Measurements from ENCODE around the gene WNK2. TPM values are rescaled to one million over a fixed set of nuclear protein-coding genes. Genes with fewer than 3 reads are reported as not detected.
"Not testable (repeated sequence)": the region's sequence is repeated elsewhere in the genome, so short reads cannot be mapped to it uniquely, and the experiment has no call there.

WNK2 gene
- total RNA-seq, 2 experiments from 2014 or later, result not detected

DNA sequence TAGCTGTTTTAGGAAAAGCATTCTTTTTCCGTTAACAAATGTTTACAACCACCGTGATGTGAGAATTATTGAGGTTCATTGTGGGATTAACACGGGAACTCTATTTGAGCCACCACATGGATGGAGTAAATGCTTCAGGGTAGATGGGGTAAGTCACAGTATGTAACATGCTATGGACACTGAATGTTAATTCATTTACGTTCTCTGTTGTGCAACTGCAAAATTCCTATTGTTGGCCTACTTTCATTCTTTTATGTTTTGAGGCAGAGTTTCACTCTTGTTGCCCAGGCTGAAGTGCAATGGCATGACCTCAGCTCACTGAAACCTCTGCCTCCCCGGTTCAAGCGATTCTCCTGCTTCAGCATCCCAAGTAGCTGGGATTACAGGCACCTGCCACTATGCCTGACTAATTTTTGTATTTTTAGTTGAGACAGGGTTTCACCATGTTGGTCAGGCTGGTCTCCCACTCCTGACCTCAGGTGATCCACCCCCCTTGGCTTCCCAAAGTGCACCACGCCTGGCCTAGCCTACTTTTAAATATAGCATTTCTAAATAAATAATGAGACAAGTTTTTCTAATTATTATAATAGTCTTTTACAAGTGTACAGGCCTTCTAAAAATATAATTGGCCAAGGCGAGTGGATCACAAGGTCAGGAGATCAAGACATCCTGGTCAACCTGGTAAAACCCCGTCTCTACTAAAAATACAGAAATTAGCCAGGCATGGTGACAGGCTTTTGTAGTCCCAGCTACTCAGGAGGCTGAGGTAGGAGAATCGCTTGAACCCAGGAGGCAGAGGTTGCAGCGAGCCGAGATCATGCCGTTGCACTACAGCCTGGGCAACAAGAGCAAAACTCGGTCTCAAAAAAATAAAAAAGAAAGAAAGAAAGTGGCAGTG lies 169.7 kb downstream of the WNK2 start:
- H3K27ac Mint-ChIP-seq; H3K36me3 Mint-ChIP-seq (ENCODE audit: low read depth); H3K27me3 Mint-ChIP-seq; H3K4me3 Mint-ChIP-seq; H3K9me3 Mint-ChIP-seq; DNase-seq; POLR2A ChIA-PET; CTCF ChIA-PET: not testable (repeated sequence)
- peaks cover 13% of the 10 kb centered on the region for H3K4me1 Mint-ChIP-seq

DNA sequence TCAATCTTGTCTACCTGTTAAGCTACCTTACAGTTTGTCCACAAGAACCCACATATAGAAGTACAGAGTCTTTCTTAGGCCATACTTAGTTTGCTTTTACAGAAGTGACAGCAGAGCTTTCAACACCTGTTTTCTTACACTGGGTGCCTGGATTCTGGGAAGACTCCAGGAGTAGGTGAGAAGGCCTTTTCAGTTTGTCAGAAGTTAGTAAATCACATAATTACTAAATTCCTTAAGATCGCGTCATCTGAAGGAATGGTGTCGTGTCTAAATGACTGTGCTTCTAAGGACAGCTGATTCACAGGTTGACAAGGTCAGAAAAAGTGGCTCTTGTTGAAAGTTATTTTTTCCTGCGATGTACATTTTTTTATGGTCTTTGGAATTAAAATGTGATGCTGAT lies 170.5 kb downstream of the WNK2 start:
- CTCF ChIA-PET, result no interaction called here
- Mint-ChIP-seq H3K36me3 (ENCODE audit: low read depth) (no peaks in the 10 kb centered on the region), H3K4me3 (no peak overlapping the region), H3K9me3 (no peaks in the 10 kb centered on the region), H3K27ac (no peak overlapping the region), H3K4me1 (peaks cover 13% of the 10 kb centered on the region), H3K27me3 (no peaks in the 10 kb centered on the region)
- DNase-seq, result no peak
- POLR2A ChIA-PET, result no interaction called here

DNA sequence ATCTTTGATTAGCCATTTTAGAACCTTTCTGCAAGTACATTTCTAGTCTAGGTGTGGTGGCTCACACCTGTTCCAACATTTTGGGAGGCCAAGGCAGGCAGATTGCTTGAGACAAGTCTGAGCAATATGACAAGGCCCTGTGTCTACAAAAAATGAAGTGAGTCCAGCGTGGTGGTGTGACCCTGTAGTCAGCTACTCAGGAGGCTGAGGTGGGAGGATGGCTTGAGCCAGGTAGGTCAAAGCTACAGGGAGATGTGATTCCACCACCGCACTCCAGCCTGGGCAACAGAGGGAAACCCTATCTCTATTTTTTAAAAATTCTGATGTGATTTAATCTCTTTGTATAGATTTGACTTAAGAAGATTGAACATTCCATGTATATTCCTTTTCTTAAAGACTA lies 171.9 kb downstream of the WNK2 start:
- peaks cover 4% of the 10 kb centered on the region for H3K9me3 Mint-ChIP-seq
- no peak overlapping the region for H3K27ac Mint-ChIP-seq
- H3K4me3 Mint-ChIP-seq, result no peak overlapping the region
- CTCF ChIA-PET, result no interaction called here
- H3K36me3 Mint-ChIP-seq (ENCODE audit: low read depth), result no peaks in the 10 kb centered on the region
- peaks cover 13% of the 10 kb centered on the region for H3K4me1 Mint-ChIP-seq
- DNase-seq, result no peak
- no peaks in the 10 kb centered on the region for H3K27me3 Mint-ChIP-seq
- POLR2A ChIA-PET, result no interaction called here

DNA sequence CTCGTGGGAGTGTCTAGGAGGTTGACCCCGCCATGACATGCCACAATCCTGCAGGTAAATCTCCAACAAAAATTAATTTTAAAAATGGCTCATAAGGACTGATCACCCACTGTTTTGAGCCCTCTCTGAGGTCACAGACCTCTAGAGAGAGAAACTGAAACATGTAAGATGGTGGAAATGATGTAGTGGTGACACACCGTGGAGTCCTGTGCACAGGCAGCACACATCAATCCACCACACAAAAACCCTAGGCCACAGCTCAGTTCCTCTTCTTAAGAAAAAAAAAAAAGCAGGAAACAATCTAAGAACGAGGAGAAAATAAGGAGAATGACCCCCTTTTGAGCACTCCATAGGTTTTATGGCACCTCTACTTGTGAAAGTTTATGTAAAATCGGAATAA lies 173.7 kb downstream of the WNK2 start:
- no peak overlapping the region for H3K4me3 Mint-ChIP-seq
- no peaks in the 10 kb centered on the region for H3K27me3 Mint-ChIP-seq
- H3K4me1 Mint-ChIP-seq, result peaks cover 13% of the 10 kb centered on the region
- CTCF ChIA-PET, result interaction anchor here (0.7 to 1.1 kb wide), 2 partner anchors 300 to 378 kb away, joined by 3 read pairs; no protein-coding TSS in a partner anchor
- H3K36me3 Mint-ChIP-seq (ENCODE audit: low read depth), result no peaks in the 10 kb centered on the region
- POLR2A ChIA-PET, result no interaction called here
- DNase-seq, result peak; percentile 32
- peak overlapping the region; percentile 75 for H3K27ac Mint-ChIP-seq
- peaks cover 12% of the 10 kb centered on the region for H3K9me3 Mint-ChIP-seq

DNA sequence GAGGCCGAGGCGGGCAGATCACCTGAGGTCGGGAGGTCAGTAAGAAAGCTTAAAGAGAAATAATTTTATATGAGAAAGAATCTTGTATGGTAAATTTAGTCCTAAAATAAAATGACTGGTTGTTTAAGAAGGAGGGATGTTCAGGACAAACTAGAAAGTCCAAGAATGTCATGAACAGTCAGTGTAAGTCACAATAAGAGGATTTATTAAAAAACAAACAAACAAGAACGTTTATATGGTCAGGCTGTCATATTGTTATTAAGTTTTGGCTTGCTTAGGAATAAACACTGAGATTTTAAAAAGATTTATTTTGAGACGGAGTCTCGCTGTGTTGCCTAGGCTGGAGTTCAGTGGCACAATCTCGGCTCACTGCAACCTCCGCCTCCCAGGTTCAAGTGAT lies 176.0 kb downstream of the WNK2 start:
- H3K36me3 Mint-ChIP-seq (ENCODE audit: low read depth); H3K27me3 Mint-ChIP-seq; H3K27ac Mint-ChIP-seq; DNase-seq; POLR2A ChIA-PET; H3K4me3 Mint-ChIP-seq: not testable (repeated sequence)
- Mint-ChIP-seq H3K9me3 (peaks cover 14% of the 10 kb centered on the region), H3K4me1 (peaks cover 13% of the 10 kb centered on the region)
- CTCF ChIA-PET, result interaction anchor here (0.6 kb wide), 1 partner anchor 15 kb away, joined by 4 read pairs; no protein-coding TSS in a partner anchor

DNA sequence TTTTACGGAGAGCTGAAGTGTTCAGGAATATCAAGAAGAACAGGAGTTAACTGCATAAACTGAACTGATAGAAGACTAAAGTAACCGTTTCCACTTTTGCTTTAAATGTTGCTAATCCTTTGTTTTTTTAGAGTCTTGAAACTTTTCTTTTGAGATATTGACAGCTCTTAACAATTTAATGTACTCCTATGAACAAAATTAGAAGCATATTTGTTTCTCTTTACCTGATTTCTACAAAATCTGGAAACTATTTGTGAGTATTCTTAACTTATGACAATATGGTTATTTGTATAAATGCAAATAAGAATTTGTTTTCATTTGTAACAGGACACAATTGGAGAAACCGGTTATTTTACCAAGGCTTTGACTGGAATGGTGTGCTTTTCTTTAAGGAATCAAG lies 178.1 kb downstream of the WNK2 start:
- ChIA-PET CTCF (interaction anchor here (0.6 kb wide), 1 partner anchor 148 kb away, joined by 3 read pairs; no protein-coding TSS in a partner anchor), POLR2A (no interaction called here)

DNA sequence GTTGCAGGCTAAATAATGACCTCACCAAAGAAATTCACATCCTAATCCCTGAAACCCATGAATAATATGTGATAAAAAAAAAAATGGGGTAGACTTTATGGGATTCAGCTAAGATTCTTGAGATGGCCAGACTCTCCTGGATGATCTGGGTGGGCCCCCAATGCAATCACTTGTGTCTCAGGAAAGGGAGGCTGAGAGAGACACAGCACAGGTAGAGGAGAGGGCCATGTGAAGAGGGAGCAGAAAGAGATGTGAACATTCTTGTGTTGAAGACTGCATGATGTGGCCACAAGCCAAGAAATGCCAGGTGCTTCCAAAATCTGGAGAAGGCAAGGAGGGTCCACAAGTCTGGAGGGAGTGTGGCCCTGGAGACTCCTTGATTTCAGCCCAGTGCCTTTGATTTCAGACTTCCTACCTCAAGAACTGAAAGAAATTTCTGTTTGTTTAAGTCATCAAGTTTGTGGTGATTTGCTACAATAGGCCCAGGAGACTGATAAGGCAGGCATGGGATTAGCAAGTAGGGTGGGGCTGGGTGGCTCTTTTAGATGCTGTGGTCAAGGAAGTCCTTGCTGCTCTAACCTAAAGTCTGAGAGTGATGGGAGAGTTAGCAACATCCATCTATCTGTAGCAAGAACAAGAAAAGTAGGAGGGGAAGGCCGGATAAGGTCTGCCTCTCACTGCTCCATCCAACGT lies 180.9 kb downstream of the WNK2 start:
- POLR2A ChIA-PET, result interaction anchor here (0.6 kb wide), 1 partner anchor 99 kb away, joined by 3 read pairs; no protein-coding TSS in a partner anchor
- DNase-seq, result no peak
- H3K27me3 Mint-ChIP-seq, result no peaks in the 10 kb centered on the region
- no peak overlapping the region for H3K27ac Mint-ChIP-seq
- H3K4me3 Mint-ChIP-seq, result no peak overlapping the region
- H3K4me1 Mint-ChIP-seq, result no peaks in the 10 kb centered on the region
- CTCF ChIA-PET, result no interaction called here
- H3K9me3 Mint-ChIP-seq, result peaks cover 14% of the 10 kb centered on the region
- no peaks in the 10 kb centered on the region for H3K36me3 Mint-ChIP-seq (ENCODE audit: low read depth)

More for the DNA sequence above, 178.1 kb downstream of the WNK2 start:
- no peak for DNase-seq
- Mint-ChIP-seq H3K4me3 (no peak overlapping the region), H3K27me3 (no peaks in the 10 kb centered on the region), H3K4me1 (peaks cover 11% of the 10 kb centered on the region), H3K27ac (no peak overlapping the region), H3K9me3 (peaks cover 14% of the 10 kb centered on the region), H3K36me3 (ENCODE audit: low read depth) (no peaks in the 10 kb centered on the region)

DNA sequence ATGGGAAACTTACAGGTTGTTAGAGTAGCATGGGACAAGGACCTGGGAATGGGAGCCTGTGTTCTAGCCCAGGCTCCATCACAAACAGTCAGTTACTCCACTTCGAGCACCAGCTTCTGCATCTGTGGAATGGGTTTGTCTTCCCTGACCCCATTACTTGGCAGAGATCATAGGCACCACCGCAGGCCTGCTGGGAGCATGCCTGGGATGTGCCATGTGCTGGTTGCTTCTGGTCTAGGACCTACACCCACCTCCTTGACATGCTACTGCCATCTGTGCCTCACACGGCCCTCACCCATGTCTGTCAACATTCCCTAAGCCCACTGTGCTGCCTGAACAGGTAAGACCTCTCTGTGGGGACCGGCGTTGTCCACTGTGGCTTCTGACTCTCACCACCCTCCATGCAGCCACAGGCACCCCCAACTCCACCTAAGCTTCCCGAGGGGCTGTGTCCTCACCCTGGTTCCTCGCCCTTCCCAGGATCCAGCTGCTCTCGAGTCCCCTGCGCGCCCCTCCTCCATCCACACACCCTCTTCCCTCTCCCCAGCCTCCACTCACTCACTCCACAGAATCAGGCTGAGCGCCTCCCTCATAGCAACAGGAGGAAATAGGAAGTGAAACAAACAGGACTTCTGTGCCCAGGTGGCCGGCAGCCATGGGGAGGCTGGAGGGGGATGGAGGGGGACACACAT lies 181.6 kb downstream of the WNK2 start:
- Mint-ChIP-seq H3K27ac (no peak overlapping the region), H3K27me3 (peaks cover 2% of the 10 kb centered on the region), H3K9me3 (peaks cover 12% of the 10 kb centered on the region), H3K4me3 (no peak overlapping the region), H3K4me1 (no peaks in the 10 kb centered on the region), H3K36me3 (ENCODE audit: low read depth) (no peaks in the 10 kb centered on the region)
- CTCF ChIA-PET, result no interaction called here
- POLR2A ChIA-PET, result no interaction called here
- no peak for DNase-seq

DNA sequence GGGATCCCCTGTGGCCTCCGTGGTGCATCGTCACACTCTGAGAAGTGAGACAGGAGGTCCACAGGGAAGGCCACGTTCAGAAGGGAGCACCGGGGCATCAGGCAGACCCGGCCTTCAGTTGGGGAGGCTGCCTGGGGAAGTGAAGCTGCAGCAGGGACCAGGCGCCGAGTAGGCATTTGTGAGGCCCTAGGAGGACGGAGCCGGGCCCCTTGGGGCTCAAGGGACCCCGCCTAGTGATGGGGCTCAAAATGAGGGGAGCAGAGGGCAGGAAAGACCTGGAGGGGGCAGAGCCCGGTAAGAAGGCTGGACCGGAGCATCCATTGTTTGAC lies 182.1 kb downstream of the WNK2 start:
- CTCF ChIA-PET, result no interaction called here
- H3K4me3 Mint-ChIP-seq, result no peak overlapping the region
- H3K27ac Mint-ChIP-seq, result no peak overlapping the region

DNA sequence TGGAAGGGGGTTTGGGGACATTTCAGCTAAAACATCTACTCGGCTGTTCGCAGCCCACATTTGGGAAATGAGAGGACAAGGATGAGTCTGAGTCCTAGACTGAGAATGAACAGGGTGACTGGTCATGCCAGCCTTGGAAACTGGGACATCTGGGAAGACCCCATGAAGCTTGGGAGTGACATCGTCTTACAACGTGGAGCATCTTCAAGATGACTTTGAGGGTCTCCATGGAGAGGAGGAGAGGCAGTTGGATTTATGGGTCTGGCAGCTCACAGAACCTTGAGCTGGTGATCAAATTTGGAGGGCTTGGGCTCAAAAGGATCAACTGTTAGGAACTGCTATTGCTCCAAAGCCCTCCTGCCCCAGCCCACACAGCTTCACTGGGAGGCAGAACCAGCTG lies 182.5 kb downstream of the WNK2 start:
- not testable (repeated sequence) for H3K27ac Mint-ChIP-seq, H3K4me3 Mint-ChIP-seq

More for the DNA sequence above, 182.1 kb downstream of the WNK2 start:
- no peaks in the 10 kb centered on the region for H3K36me3 Mint-ChIP-seq (ENCODE audit: low read depth)
- POLR2A ChIA-PET, result no interaction called here
- no peaks in the 10 kb centered on the region for H3K4me1 Mint-ChIP-seq
- peaks cover 11% of the 10 kb centered on the region for H3K9me3 Mint-ChIP-seq
- H3K27me3 Mint-ChIP-seq, result peaks cover 5% of the 10 kb centered on the region
- DNase-seq, result no peak

DNA sequence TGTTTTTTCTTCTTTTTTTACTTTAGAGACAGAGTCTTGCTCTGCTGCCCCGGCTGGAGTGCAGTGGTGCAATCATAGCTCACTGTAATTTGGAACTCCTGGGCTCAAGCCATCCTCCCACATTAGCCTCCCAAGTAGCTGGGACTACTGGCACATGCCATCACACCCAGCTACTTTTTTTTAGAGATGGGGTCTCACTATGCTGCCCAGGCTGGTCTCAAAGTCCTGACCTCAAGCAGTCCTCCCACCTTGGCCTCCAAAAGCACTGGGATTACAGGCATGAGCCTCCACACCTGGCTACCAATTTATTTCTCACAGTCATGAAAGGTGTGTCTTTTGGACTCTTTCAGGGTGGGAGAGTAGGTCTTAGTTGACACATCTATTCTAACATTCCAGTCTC lies 184.5 kb downstream of the WNK2 start:
- Mint-ChIP-seq H3K36me3 (ENCODE audit: low read depth) (no peaks in the 10 kb centered on the region), H3K9me3 (peaks cover 3% of the 10 kb centered on the region), H3K4me3 (no peak overlapping the region), H3K27me3 (peaks cover 10% of the 10 kb centered on the region), H3K27ac (no peak overlapping the region), H3K4me1 (no peaks in the 10 kb centered on the region)
- ChIA-PET CTCF (no interaction called here), POLR2A (no interaction called here)
- DNase-seq, result no peak

More for the DNA sequence above, 182.5 kb downstream of the WNK2 start:
- DNase-seq; H3K36me3 Mint-ChIP-seq (ENCODE audit: low read depth); POLR2A ChIA-PET; H3K27me3 Mint-ChIP-seq; H3K4me1 Mint-ChIP-seq; CTCF ChIA-PET: not testable (repeated sequence)
- peaks cover 11% of the 10 kb centered on the region for H3K9me3 Mint-ChIP-seq

DNA sequence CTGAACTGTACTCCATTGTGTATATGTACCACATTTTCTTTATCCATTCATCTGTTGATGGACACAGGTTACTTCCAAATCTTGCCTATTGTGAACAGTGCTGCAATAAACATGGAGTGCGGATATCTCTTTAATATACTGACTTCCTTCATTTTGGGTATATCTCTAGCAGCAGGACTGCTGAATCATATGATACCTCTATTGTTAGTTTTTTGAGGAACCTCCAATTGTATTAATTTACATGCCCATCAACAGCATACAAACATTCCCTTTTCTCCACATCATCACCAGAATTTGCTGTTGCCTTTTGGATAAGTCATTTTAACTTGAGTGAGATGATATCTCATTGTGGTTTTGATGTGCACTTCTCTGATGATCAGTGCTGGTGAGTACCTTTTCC lies 185.7 kb downstream of the WNK2 start:
- H3K4me1 Mint-ChIP-seq, result peaks cover 3% of the 10 kb centered on the region
- no peak overlapping the region for H3K27ac Mint-ChIP-seq
- peaks cover 13% of the 10 kb centered on the region for H3K27me3 Mint-ChIP-seq
- H3K4me3 Mint-ChIP-seq, result no peak overlapping the region
- no peaks in the 10 kb centered on the region for H3K9me3 Mint-ChIP-seq
- no peaks in the 10 kb centered on the region for H3K36me3 Mint-ChIP-seq (ENCODE audit: low read depth)
- ChIA-PET CTCF (no interaction called here), POLR2A (no interaction called here)
- DNase-seq, result no peak
